Measurements from ENCODE around the gene DYNC1H1.

Gene DYNC1H1

GRCh38 chr14:101945171-101945570, 19.2 kb upstream of the DYNC1H1 start:
- no peak for DNase-seq

DNA sequence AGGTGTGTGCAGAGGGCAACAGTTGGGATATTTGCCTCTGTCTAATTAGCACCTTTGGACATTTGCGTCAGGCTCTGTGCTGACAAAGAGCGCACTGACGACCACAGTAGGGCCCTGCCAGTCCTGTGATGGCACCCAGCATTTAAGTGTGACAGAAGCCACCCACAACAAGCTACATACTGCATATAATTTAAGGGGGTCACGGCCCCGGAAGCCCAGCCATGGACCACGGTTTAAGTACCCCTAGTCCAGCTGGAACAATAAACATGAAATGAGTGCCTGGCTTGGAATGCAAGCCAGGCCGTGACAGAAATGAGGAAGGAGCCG, 16.8 kb upstream of the DYNC1H1 start:
- DNase-seq = no peak

GRCh38 chr14:101947904-101948665, 16.3 kb upstream of the DYNC1H1 start:
- peak; percentile 100 for DNase-seq

GRCh38 chr14:101948666-101949216, 15.6 kb upstream of the DYNC1H1 start:
- no peak for DNase-seq

- DNase-seq = no peak
Observed at GRCh38 chr14:101950100-101950499, 14.3 kb upstream of the DYNC1H1 start.

GRCh38 chr14:101950516-101951215, 13.7 kb upstream of the DYNC1H1 start:
- no peak for DNase-seq

- no peak for DNase-seq
Observed at GRCh38 chr14:101953151-101953550, 11.2 kb upstream of the DYNC1H1 start.

DNA sequence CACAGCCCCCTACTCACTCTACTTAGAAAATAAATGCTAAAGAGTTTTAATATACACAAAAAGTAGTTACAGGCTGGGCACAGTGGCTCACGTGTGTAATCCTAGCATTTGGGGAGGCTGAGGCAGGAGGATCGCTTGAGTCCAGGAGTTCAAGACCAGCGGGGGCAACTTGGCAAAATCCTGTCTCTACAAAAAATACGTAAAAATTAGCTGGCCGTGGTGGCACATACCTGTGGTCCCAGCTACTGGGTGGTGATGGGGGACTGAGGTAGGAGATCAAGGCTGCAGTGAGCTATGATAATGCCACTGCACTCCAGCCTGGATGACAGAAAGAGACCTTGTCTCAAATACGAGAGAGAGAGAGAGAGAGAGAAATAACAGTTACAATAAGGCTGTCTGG, 9.9 kb upstream of the DYNC1H1 start:
- DNase-seq = no peak

DNA sequence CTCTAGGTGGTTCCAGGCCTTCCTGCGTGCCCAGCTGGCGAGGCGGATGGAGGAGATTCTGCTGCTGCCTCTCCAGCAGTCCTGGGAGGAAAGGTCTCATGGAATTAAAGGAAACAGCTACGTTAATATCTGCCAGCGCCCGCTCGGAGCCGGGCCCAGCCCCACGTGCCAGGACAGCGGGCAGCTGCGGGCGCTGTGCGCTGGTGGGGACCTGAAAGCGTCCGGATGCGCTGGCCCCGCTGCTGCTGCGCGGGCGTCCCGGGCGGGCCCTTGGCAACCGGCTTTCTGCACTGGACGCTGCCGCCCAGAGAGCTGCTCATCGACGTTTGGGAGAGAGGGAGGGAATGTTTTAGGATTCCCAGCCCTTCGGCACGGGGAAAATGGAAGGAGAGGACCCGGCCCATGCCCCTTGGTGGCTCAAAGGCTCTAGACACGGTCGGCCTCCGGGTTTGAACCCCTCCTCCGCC, 8.6 kb upstream of the DYNC1H1 start:
- no peak for DNase-seq

GRCh38 chr14:101956179-101956885, 8.0 kb upstream of the DYNC1H1 start:
- no peak for DNase-seq

DNA sequence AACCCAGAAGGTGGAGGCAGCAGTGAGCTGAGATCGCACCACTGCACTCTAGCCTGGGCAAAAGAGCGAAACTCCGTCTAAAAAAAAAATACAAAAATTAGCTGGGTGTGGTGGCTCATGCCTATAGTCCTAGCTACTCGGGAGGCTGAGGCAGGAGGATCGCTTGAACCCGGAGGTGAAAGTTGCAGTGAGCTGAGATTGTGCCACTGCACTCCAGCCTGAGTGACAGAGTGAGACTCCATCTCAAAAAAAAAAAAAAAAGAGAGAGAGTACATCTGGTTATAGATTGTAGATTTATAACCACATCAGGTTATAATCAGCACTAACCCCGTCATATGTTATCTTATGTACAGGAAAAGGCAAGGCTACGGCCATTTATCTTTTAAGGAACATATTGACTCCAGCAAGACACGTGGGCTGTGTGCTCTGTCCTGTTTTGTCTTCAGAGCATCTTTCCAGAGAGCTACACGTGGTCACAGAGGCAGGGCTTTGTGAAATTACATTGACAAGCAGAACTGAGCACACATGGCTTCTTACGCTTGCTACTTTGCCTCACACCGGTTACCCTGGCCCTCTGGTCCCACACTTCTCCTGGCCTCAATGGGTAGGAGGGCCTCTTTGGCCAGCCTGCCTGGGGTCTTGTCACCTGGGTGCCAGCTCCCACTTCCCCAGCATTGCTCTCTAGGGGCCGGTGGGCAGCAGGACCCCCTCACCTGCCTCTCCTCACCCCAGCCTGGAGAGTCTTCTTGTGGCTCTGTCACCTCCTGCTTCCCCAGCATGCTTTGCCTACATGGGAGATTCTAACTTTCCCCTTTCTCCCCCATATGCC, 6.8 kb upstream of the DYNC1H1 start:
- DNase-seq = no peak

DNA sequence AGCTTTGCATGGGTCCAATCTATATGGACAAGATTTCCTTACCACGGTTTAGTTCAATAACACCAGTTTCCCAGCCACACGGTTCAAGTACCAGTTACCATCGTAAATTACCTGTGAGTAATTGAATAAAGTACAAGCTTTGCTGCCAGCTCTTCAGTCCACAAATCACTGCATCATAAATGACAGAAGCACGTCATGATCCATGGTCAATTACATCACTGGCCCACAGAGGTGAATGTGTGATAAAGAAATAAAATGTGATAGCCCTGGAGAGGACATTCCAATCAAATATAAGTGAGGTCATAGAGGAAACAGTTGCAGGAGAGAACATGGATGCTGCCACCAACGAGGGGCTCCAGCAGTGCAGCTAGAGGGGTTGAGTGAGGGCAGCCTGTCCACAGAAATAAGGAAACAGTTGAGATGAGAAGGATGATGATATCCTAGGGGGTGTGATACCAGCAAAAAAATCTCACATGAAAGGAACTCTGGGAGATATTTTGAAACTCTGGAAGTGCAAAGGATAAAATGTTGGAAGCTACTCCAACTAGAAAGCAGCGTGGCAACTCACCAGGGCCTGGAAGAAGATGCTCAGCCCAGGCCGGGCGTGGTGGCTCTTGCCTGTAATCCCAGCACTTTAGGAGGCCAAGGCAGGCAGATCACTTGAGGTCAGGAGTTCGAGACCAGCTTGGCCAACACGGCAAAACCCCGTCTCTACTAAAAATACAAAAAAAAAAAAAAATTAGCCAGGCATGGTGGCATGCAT, 5.8 kb upstream of the DYNC1H1 start:
- DNase-seq = no peak

DNA sequence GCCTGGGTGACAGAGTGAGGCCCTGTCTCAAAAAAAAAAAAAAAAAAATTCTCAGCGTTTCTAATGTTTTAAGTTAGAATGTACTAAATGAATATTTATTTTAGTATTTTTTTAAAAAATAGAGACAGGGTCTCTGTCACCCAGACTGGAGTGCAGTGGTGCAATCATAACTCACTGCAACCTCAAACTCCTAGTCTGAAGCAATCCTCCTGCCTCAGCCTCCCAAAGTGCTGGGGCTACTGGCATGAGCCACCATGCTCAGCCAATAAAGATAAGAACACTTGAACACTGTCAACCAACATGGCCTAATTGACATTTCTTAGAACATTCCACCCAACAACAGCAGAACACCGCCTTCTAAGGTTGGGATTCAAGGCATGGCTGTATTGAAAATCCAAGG, 5.1 kb upstream of the DYNC1H1 start:
- DNase-seq = no peak

DNA sequence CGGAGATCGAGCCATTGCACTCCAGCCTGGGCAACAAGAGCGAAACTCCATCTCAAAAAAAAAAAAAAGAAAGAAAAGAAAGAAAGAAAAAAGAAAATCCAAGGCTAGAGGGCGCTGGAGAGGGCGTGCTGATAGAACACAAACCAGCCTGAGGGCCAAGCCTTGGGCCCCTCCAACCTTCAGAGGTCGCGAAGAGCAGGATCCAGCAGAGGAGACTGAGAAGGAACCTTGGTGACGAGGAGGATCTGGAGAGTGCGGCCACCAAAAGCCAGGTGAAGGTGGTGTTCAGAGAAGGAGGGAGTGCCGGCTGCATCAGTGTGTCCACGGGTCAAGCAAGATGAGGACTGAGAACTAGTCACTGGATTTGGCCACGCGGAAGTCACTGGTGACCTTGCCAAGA, 4.1 kb upstream of the DYNC1H1 start:
- DNase-seq = no peak

GRCh38 chr14:101961011-101961721, 3.2 kb upstream of the DYNC1H1 start:
- DNase-seq = peak; percentile 76

DNA sequence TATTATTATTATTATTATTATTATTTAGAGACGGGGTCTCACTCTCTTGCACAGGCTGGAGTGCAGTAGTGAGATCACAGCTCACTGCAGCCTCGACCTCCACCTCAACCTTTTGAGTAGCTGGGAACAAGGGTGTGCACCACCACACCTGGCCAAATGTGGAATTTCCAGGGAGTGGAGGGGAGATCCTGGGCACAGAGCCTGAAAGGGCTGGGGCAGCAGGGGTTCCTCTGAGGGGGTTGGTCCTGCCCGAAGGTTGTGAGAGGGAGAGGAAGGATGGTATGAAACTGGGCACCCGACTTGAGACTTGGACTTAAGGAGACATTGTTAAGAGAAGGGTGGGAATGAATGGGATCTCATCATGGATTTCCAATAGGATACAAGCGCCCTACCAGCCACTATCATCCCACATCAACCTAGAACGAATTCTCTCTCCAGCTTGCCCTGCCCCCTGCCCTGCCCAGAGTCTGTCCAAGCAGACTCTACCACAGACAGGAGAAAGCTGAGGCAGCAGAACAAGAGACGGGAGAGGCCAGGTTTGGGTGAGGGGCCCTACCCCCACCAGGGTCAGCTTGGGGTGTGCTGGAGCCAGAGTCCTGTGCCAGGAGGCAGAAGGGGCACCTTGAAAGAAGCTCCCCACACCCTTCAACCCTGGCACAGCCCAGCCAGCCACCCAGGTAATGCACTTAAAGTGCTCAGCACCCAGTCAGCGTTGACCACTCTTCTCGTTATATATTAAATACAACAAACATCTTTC, 2.4 kb upstream of the DYNC1H1 start:
- DNase-seq = no peak

DNA sequence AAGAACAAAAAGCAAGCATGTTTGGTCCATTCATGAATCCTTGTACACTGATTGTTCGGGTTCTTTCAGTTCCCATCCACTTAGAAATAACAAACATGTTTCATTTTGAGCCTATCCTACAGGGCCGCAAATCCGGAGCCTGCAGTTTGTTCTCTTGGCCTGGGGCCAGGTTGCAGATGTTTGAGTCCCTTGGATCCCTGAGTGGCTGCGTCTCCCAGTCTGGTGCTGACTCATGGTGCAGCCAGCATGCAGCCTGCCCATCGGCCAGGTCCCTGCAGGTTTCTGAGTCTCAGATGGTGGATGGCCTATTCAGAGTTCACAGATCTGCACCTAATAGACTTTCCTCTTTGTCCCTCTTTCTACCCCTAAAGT, 1.9 kb upstream of the DYNC1H1 start:
- DNase-seq = peak; percentile 63

- DNase-seq = no peak
Observed at GRCh38 chr14:101963052-101963451, 1.3 kb upstream of the DYNC1H1 start.

- no peak for DNase-seq
Observed at GRCh38 chr14:101963656-101964296, 597 bp upstream of the DYNC1H1 start.

DNA sequence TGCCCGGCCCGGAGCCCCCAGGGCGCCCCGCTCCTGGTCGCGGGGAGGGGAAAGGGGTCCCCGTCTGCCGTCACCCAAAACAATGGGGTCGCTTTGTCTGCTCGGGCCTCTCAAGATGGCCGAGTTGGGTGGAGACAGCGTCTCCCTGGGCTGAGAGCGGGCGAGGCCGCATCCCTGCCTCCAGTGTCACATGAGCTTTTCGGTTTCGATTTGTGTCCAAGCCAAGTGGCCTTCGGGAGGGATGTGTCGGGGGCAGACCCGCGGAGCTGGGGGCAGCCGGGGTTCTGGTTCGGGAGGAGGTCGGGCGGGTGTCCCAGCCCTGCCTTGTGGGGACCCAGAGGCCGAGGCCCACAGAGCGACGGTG, 790 bp downstream of the DYNC1H1 start:
- peak; percentile 25 for DNase-seq
